Renal pelvis (tissue), 4 donors: ENCODE measurements around the gene ATP6V1E1. TPM values are rescaled to one million over a fixed set of nuclear protein-coding genes. Genes with fewer than 3 reads are reported as not detected.

Experiments used
- DNase-seq: peaks from one replicate; pipeline ENCODE4 v3.0.0-alpha.2; 2013
- polyA plus RNA-seq, 3 donors: library from polyadenylated mRNA; unstranded; fragments of 120-200 nt; gene quantifications; one replicate each; pipeline ENCODE4 v1.2.1, GENCODE V29; 2013; ENCODE audit not compliant: insufficient read length in 3 of 3

The ATP6V1E1 gene
- polyA plus RNA-seq, 3 donors = 107 to 140 (median 130) TPM

- no peak for DNase-seq
Observed at GRCh38 chr22:17554814-17555213, 73.7 kb downstream of the ATP6V1E1 start.

DNA sequence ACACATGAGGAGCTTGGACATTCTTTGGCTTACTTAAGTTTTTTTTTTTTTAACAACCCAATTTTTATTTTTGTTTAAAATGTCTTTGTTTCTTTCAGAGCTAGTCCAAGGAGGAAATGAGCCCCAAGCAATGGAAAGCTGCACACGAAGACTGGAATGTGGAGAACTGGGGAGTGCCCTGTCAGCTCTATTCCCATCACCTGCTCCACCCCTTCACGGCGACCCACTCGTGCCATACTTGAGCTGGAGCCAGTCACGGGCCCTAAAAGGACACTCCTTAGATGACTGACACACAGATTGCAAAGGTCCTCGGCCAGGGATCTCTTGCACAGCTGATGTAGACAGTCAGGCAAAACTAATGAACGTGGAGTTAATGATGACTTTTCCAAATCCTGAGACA, 75.8 kb downstream of the ATP6V1E1 start:
- no peak for DNase-seq

DNA sequence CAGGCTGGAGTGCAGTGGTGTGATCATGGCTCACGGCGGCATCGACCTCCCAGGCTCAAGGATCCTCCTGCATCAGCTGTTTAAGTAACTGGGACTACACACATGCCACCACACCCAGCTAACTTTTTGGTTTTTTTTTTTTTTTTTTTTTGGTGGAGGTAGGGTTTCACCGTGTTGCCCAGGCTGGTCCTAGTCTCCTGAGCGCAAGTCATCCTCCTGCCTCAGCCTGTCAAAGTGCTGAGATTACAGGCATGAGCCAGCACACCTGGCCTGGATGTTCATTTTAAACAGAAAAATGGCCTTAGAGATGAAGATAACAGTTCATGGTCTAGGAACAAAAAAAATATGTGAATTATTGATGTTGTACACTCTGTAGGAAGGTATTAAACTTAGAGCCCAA, 78.9 kb downstream of the ATP6V1E1 start:
- DNase-seq = no peak

GRCh38 chr22:17549183-17549582, 79.4 kb downstream of the ATP6V1E1 start:
- no peak for DNase-seq

DNA sequence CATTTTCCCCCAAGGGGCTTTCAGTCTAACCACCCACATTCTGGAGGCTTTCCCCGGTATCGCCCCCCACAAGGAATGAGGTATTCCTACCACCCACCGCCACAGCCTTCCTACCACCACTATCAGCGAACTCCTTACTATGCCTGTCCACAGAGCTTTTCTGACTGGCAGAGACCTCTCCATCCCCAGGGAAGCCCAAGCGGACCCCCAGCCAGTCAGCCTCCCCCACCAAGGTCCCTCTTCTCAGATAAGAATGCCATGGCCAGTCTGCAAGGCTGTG, 79.9 kb downstream of the ATP6V1E1 start:
- DNase-seq = no peak

DNA sequence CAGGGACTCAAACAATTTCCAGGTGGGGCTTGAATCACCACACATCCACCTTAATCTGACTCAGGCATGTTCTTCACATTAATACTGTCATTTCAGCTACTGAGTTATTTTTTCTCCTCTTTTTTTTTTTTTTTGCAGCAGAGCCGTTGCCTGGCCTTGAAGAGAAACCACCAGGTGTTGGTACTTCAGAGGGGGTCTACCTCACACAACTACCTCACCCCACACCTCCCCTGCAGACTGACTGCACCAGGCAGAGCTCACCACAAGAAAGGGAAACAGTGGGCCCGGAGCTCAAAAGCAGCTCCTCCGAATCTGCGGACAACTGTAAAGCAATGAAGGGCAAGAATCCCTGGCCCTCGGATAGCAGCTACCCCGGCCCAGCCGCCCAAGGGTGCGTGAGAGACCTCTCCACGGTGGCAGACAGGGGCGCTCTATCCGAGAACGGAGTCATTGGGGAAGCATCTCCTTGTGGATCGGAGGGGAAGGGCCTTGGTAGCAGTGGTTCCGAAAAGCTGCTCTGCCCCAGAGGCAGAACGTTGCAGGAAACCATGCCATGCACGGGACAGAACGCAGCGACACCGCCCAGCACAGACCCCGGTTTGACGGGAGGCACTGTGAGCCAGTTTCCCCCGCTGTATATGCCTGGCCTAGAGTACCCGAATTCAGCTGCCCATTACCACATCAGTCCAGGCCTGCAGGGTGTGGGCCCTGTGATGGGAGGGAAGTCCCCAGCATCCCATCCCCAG, 80.4 kb downstream of the ATP6V1E1 start:
- DNase-seq = no peak

- no peak for DNase-seq
Observed at GRCh38 chr22:17542452-17542851, 86.1 kb downstream of the ATP6V1E1 start.

Other genes starting within 250 kb of the ATP6V1E1 start
- gene SLC25A18, start 65.3 kb downstream of the ATP6V1E1 start, polyA plus RNA-seq = 1 to 10 TPM in 2 of 3 donors, under 1 TPM in 1; 0.89 to 2.0 (median 1.9) TPM
- 10 to 100 TPM; 43.2 to 47.3 (median 46.0) TPM for gene BCL2L13, start 10.0 kb upstream of the ATP6V1E1 start, polyA plus RNA-seq
- gene BID, start 145.7 kb upstream of the ATP6V1E1 start, polyA plus RNA-seq = 10 to 100 TPM; 18.8 to 20.6 (median 19.6) TPM